Frontal cortex (tissue), 4 donors: Measurements from ENCODE around the gene EPS8. TPM values are rescaled to one million over a fixed set of nuclear protein-coding genes. Genes with fewer than 3 reads are reported as not detected.
A peak's percentile ranks its signal among the peaks of the same experiment; 100 is the strongest.

Experiments
- DNase-seq, 2 donors: peaks; one replicate each; pipeline ENCODE4 v3.0.0; 2012; ENCODE audit warnings: low spot score in 2 of 2
- FAIRE-seq: peaks from 2 replicates; lab custom pipeline; 2012; peaks lifted over from hg19 to GRCh38; lab: Jason Lieb, UNC
- small RNA-seq: library from RNA; depleted of rRNA; stranded (forward); fragments of <200 nt; gene quantifications from one replicate; pipeline ENCODE3, GENCODE V24; 2014
- total RNA-seq: library from RNA; depleted of rRNA; stranded (reverse); fragments of >200 nt; gene quantifications from one replicate; pipeline ENCODE4 v1.2.3, GENCODE V29; 2014
- donor health status: control.
- donor health status: control.
- donor health status: control.

The EPS8 gene
- total RNA-seq, 1 donor from 2014 or later, result 82.3 TPM

GRCh38 chr12:15590180-15590826 lies 198.9 kb downstream of the EPS8 start:
- FAIRE-seq (no peak), DNase-seq (peak; percentile 16 to 62)

GRCh38 chr12:15589328-15590032 lies 199.7 kb downstream of the EPS8 start:
- FAIRE-seq, result no peak
- DNase-seq, result no peak

DNA sequence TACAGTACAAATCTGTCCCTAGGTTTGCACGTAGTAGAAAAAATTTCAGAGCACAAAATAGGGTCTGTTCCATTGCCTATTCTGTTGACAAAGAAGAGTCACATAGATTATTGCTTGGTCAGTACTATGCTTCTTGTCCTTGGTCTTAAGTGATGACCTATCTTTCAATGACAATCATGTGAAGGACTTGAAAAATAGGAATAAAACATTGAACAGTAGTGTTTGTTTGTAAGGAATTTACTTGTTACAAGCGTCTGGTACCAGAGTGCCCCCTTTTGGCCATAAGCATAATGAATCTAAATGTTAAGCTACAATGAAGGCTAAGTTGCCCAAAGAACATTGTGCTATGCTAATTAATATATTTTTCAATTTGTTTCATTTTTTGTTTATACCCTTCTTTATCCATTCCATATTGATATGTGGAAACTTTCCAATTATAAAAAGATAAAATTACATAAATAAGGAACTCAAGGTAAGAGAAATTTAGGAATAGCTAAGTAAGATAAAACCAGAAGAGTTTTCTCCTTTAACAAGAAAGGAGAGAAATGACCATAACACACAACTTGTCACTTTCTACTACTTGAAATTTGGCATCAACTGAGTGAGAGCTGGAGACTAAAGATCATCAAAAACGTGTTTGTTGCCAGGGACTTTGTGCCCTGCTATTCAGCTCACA lies 204.7 kb downstream of the EPS8 start:
- no peak for DNase-seq
- peak; percentile 57 for FAIRE-seq

DNA sequence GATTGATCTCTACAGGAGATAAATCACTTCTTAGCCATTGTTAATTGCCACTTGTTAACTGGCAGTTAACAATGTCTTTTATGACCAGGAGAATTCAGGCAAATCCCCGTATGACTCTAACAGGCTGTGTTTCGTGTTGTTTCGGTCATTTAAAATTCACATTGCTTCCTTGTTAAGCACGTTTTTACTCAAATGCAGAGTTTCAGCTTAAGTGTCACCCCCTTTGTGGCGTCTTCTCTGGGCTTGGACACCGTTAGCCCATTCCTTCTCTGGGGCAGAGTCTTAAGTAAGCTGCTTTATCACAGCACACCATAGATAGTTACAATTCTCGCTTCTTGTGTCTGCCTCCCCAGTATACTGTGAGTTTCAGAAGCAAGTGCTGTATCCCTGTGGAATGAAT lies 205.4 kb downstream of the EPS8 start:
- DNase-seq (no peak), FAIRE-seq (no peak)

DNA sequence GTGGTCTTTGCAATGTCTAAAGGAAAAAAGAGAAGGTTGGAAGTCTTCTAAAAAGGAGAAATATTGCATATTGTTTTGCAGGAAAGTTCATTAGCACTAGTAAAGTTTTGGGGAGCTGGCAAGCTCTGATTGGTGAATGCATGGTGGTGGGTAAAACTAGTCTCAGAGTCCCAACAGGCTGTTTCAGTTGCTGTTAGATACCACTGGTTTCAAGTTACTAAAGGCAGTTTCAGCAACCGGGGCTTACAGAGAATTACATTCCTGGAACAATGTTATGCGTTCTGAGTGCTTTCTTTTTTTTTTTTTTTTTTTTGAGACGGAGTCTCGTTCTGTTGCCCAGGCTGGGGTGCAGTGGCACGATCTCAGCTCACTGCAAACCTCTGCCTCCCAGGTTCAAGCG lies 208.2 kb downstream of the EPS8 start:
- DNase-seq, result no peak
- no peak for FAIRE-seq

DNA sequence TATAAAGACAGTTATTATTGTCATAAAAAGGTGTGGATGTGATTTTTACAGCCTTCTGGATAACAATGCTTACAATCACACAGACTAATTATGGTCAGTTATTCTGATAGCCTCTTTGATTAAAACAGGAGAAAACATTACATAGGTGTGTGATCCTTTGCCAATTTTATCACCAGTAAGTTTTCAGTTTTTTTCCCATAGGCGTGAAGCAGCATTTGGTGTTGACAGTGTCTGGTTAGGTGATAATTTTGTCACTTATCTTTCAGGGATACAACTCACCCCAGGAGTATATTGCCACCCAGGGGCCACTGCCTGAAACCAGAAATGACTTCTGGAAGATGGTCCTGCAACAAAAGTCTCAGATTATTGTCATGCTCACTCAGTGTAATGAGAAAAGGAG lies 208.8 kb downstream of the EPS8 start:
- DNase-seq, result no peak
- no peak for FAIRE-seq

DNA sequence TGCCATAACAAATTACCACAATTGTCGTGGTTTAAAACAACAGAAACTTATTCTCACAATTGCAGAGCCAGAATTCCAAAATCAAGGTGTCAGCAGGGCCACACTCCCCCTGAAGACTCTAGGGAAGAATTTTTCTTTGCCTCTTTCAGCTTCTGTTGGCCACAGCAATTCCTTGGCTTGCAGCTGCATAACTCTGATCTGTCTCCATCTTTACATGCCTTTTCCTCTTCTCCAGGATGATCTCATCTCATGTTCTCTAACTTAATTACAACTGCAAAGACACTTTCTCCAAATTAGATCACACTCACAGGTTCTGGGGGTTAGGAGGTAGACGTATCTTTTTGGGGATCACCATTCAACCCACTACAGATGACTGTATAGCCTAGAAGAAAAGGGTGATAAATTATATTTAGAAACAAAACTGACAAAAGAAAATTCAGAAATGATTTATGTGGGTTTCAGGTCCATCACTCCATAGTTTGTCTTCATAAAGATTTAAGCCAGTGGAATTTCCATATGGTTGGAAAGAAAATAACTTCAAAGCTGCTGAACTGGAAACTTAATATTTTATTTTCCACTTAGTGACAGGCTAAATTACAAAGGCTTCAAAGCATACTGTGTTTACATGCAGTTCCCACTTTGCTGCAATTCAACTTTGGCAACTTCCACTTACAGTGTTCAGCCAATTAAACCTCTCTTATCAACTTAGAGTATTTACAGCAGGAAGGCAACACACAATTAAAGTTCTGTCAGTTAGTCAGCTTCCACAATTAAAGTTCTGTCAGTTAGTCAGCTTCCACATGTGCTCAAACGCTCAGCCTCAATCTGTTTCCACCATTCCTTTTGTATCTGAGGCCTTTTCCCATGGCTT lies 213.3 kb downstream of the EPS8 start:
- no peak for DNase-seq

GRCh38 chr12:15574353-15574752 lies 214.8 kb downstream of the EPS8 start:
- FAIRE-seq, result no peak
- DNase-seq, result no peak

More for the DNA sequence above, 213.3 kb downstream of the EPS8 start:
- FAIRE-seq, result no peak

Small RNA genes lying within 50 kb of the gene (small RNA-seq; reads per million reads assigned to genes)
- not detected for gene RNU6-251P

Other genes with a start within 250 kb of the EPS8 start
- 74.2 TPM for gene STRAP, start 93.0 kb upstream of the EPS8 start, total RNA-seq
- gene DERA, start 121.9 kb upstream of the EPS8 start, total RNA-seq, result 22.4 TPM